Ecto neural progenitor cell (in vitro differentiated cells): ENCODE measurements around the gene AMER1.
"Not testable (repeated sequence)": the region's sequence is repeated elsewhere in the genome, so short reads cannot be mapped to it uniquely, and the experiment has no call there.

Experiments used
- DNase-seq: peaks from one replicate; pipeline ENCODE4 v3.0.0-alpha.2; 2018; ENCODE audit warnings: low spot score

Gene AMER1

DNA sequence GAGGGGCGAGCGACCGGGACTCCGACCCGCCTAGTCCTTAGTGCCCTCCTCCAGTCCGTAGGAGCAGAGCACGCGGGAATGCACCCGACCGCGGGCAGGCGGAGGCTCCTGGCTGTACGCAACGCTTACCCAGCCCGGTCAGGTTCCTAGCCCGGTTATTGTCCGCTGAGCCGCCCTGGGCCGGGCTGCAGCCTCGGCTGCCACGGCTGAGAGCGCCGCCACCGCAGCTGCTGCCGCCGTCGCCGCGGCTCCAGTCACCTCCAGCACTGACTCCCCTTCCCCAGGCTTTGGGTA is at the start of gene AMER1:
AMER1 (minus strand) TSS at position 268 of the 294 bp plus-strand sequence. CDS start 12,422 bp downstream, outside the sequence.
- no peak for DNase-seq

GRCh38 chrX:64230123-64230970 is 24.8 kb upstream of the AMER1 start, which contains the start of gene ASB12:
TSS of gene ASB12 (minus strand) at chrX:64230607. CDS start at chrX:64225650, 4,957 bp downstream.
- DNase-seq: no peak

DNA sequence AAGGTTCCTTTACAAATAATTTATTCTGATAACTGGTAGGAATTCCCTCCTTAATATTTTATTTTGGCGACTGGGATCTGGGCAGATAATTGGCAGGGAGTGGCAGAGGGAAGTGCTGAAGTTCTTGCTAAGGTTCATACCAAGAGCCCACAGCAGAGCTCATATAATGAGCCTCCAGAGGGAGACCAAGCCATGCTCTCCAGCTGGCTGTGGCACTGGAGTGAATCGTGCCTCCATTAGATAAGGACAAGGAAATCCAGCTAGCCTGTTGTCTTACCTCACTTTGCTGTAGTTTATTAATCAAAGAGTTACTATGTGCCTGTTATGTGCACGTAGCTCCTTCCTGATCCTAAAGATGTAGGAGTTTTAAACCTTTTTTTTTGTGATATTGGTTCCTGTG is 23.6 kb upstream of the AMER1 start:
- no peak for DNase-seq

DNA sequence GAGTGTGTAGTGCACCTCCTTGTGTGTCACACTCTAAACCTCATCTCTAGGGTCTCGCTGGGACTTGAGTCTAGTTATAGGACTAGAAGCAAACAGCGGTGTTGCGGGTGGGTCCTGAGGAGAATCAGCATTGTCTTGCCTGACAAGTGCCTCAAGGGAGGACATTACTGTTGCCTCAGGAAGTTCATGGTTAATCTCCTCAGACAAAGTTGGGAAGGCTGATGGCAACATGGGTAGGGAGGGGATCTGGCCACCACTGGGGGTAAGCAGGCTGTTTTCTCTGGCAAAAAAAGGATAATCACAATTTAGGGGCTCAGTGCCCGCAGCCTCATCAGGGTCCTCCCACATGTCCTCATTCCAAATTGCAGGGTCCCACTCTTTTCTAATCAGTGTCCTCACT is 12.5 kb upstream of the AMER1 start:
- DNase-seq: no peak

- not testable (repeated sequence) for DNase-seq
These were observed 8.5 kb upstream of the AMER1 start for GRCh38 chrX:64213989-64214388.

- no peak for DNase-seq
These were observed 1.2 kb upstream of the AMER1 start for GRCh38 chrX:64206556-64207162.

DNA sequence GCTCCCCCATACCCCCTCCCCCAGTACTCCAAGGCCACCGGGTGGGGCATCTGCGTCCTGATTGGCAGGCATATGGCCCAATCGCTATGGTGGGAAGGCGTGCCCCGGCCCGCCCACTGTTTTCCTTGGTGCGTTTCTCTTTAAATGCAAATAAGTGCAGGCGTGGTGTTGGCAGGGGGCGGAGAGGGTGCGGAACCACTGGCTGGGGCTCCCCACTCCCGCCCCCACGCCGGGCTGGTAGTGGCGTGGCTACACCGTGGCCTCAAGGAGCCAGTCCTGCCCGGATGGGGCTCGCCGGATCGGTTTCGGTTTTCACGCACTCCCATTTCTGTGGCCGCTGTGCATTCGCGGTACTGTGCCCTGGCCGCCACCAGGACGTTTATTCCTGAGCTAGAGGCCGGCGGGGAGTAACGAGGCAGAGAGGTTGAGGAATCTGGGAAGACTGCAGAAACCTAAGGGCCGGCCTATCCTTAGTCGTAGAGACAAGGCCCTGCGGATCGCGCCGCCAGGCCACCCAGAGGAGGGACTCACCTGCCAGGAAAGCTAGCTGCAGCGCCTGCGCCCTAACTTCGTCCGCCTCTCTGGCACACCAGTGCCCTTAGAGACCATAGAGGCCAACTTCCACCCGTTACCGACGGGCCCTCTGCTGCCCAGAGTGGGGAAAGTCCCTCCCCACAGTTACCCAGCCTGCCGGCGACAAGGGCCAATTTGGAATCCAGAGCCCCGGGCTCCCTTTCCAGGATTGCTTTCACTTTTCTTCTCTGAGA is 410 bp upstream of the AMER1 start:
- peak; percentile 89 for DNase-seq

GRCh38 chrX:64204701-64205440 is 637 bp downstream of the AMER1 start:
- DNase-seq: peak; percentile 53

- peak; percentile 52 for DNase-seq
These were observed 1.3 kb downstream of the AMER1 start for GRCh38 chrX:64204252-64204651.

- no peak for DNase-seq
These were observed 2.6 kb downstream of the AMER1 start for GRCh38 chrX:64202808-64203325.

DNA sequence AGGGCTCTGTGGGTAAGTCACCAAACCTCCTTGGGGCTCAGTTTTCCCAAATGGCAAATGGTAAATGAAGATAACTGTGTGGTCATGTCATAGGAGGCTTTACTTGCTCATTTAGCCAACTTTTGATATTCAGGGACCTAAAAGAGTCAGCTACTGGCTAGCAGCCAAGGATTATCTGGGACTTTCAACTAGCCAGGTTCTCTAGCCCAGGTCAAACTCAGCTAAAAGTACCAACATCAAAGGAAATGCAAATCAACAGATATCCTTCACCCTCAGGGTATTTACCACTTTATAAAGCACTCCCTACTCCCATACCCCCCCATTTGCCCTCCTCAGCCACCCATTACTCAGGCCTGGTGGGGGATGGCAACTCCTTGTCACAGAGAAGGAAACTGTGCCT is 7.5 kb downstream of the AMER1 start:
- no peak for DNase-seq

GRCh38 chrX:64196606-64197005 is 8.9 kb downstream of the AMER1 start:
- DNase-seq: no peak

DNA sequence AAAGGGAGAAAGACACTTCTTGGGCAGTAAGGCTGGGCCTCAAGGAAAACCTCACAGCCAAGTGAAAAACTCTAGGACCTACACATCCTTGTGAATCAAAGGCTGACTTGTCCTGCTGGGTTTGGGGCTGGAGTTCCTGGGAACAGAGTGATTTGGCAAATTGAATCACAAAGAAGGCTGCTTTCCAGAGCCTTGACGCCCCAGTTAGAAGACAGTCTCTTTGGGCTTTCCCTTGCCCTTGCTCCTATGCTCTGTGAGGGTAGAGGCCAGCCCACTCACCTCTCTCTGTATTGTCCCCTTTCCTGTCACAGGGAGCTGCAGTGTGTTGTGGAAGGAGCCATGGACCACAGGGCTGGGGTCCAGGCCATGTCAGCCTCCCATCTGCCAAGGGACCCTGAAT is 9.6 kb downstream of the AMER1 start:
- no peak for DNase-seq

DNA sequence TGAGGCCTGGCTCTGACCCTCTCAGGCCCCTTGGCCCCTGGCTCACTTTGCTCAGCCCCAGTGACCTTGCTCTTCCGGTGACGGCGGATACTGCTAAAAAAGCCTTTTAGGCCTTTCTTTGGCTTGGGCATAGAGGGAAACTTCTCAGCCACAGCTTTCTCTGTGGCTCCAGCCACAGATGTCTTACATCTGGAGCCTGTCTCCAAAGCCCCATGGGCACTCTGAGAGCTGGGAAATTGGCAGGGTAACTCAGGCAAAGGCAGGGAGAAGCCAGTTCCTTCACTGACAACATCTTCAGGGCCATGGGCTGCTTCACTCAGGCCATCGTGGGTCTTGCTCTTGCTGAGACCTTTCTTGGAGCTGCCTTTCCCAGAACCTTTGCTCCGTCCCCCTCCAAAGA is 12.8 kb downstream of the AMER1 start:
- no peak for DNase-seq

GRCh38 chrX:64192040-64192439 is 13.5 kb downstream of the AMER1 start:
- no peak for DNase-seq

GRCh38 chrX:64191281-64192010 is 14.1 kb downstream of the AMER1 start:
- no peak for DNase-seq

DNA sequence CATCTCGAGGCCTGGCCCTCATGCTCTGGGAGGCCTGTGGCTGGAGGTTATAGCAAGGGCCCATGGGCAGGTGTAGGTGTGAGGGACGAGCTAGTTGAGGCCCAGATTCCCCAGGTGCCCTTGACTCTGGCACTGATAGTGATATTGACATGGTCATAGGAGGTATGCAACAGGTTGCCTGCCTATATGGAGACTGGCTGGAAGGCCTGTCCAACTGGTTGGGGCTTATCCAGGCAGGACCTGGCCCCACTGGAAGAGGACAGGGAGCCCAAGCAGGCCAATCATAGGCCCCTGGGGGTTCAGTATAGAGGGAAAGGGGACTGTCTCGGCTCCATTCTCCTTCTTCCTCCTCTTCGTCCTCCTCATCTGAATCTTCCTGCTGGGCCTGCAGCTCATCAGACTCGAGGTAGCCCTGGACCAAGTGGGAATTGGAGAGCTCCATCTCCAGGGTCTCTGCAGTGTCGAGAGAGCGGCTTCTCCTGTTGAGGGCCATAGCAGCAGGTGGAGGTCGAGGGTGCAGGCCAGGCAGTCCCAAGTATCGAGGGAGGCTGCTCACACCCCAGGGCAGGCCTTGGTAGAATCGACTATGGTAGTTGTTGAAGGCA is 15.3 kb downstream of the AMER1 start:
- no peak for DNase-seq

DNA sequence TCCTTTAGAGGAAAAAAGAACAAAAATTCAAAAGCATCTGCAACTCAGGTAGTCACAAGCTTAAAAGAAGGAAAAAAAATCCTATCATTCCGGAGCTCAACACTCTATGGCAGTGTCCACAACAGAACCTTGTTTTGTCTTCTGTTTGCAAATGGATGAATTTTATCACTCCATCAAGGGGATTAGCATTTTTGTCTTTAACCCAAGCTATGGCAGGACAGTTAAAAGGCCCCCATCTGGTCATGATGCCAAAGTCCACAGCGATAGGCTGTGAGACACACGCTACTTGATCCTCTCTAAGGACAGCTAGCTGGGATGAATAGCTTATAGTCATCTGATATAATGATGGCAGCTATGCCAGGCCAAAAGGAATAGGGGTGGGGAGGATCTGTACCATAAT is 16.6 kb downstream of the AMER1 start:
- no peak for DNase-seq

DNA sequence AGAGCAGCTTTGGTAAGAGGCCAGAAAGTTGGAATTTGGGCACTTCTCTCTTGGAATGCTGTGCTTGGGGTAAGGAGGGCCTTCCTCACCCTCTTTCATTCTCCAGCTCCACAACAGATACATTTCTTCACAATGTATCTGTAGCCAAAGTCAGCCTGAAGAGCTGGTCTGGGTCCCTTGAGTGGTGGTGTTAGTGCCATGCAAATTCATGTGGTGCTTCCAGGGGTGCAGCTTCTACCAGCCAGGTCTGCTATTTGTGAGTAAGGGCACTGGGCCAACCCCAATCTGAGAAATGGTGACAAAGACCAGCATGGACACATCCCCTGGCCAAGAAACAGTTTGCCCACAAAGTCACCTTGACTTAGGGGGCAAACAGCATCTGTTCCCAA is 17.8 kb downstream of the AMER1 start:
- DNase-seq: no peak

GRCh38 chrX:64186974-64187761 is 18.3 kb downstream of the AMER1 start:
- peak; percentile 6 for DNase-seq
